HG03439 (cell line): Measurements from ENCODE around the gene ETNPPL.

Source experiments
- ATAC-seq: cut with Tn5 transposase; IDR thresholded peaks from one replicate; pipeline ENCODE4 v1.9.1; 2021; ENCODE audit warnings: mild to moderate bottlenecking, moderate library complexity; ENCODE audit not compliant: unreplicated experiment

Gene ETNPPL

GRCh38 chr4:108702960-108703359, 59.9 kb downstream of the ETNPPL start:
- no peak for ATAC-seq

- ATAC-seq, result no peak
Measured at GRCh38 chr4:108700081-108700757, 62.6 kb downstream of the ETNPPL start.

- ATAC-seq, result no peak
Measured at GRCh38 chr4:108696160-108696559, 66.7 kb downstream of the ETNPPL start.

- no peak for ATAC-seq
Measured at GRCh38 chr4:108695062-108695461, 67.8 kb downstream of the ETNPPL start.

GRCh38 chr4:108694423-108694822, 68.4 kb downstream of the ETNPPL start:
- no peak for ATAC-seq

GRCh38 chr4:108693819-108694218, 69.0 kb downstream of the ETNPPL start:
- no peak for ATAC-seq

GRCh38 chr4:108693211-108693610, 69.6 kb downstream of the ETNPPL start:
- ATAC-seq, result no peak
